Esophagus (tissue), 2 donors: ENCODE results near the gene TCEAL9. TPM values are rescaled to one million over a fixed set of nuclear protein-coding genes. Genes with fewer than 3 reads are reported as not detected.
A peak's percentile ranks its signal among the peaks of the same experiment; 100 is the strongest.
"Not testable (repeated sequence)": the region's sequence is repeated elsewhere in the genome, so short reads cannot be mapped to it uniquely, and the experiment has no call there.

Experiments used
- H3K27ac ChIP-seq, 2 donors: one replicate each; pipeline ENCODE4 v1.5.1; 2013; ENCODE audit warnings: low read depth in 2 of 2, mild to moderate bottlenecking in 2 of 2, inconsistent platforms in 1 of 2, low read length in 1 of 2, moderate library complexity in 1 of 2
- H3K27me3 ChIP-seq, 2 donors: one replicate each; pipeline ENCODE4 v1.6.1; 2013; ENCODE audit warnings: low read length in 2 of 2, control low read depth in 1 of 2, mild to moderate bottlenecking in 1 of 2; ENCODE audit not compliant: insufficient read depth in 2 of 2, control insufficient read depth in 1 of 2
- H3K36me3 ChIP-seq, 2 donors: one replicate each; pipeline ENCODE4 v1.6.1; 2013; ENCODE audit warnings: low read length in 1 of 2; ENCODE audit not compliant: control insufficient read depth in 2 of 2, insufficient read depth in 2 of 2
- H3K4me1 ChIP-seq, 2 donors: one replicate each; pipeline ENCODE4 v1.6.1; 2013; ENCODE audit warnings: low read length in 1 of 2; ENCODE audit not compliant: control insufficient read depth in 2 of 2, insufficient read depth in 2 of 2
- H3K4me3 ChIP-seq, 2 donors: one replicate each; pipeline ENCODE4 v1.5.1; 2013; ENCODE audit warnings: low read length in 2 of 2, mild to moderate bottlenecking in 2 of 2, low read depth in 1 of 2, moderate library complexity in 1 of 2
- H3K9me3 ChIP-seq, 2 donors: one replicate each; pipeline ENCODE4 v1.6.1; 2013; ENCODE audit warnings: mild to moderate bottlenecking in 2 of 2, low read depth in 1 of 2, low read length in 1 of 2, moderate library complexity in 1 of 2; ENCODE audit not compliant: control insufficient read depth in 2 of 2, insufficient read depth in 1 of 2
- WGBS, 2 donors: extraction: QIAGEN DNeasy Blood & Tissue Kit; methylation state at CpG; one replicate each; pipeline ENCODE4 v1.1.7; 2013; 5-methylcytosine and 5-hydroxymethylcytosine counted together
- polyA plus RNA-seq, 2 donors: library from polyadenylated mRNA; stranded (reverse); fragments of 200-250 nt; gene quantifications; one replicate each; pipeline ENCODE4 v1.2.3, GENCODE V29; 2013
- donor health status: healthy with polysubstance abuse.
- donor health status: Bipolar disorder and iron deficiency.

The TCEAL9 gene
- polyA plus RNA-seq, 2 donors: 39.4 to 48.0 TPM

DNA sequence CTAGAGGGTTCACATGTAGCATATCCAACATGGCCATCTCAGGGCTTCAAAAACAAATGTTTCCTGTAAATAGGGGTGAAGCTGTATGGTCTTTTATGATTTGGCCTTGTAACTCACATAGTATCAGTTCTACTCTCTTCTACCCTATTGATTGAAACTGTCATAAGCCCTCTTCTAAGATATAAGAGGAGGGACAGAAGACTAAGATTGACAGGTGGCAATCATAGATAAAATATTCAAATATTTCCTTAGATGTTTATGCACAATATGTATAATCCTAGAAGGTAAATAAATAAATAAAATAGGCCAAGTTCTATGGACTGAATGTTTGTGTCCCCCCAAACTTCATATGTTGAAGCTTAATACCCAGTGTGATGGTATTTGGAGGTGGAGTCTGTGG lies 13.2 kb downstream of the TCEAL9 start:
- Histone ChIP-seq H3K27me3 (peaks cover 0 to 4% of the 10 kb centered on the region in 2 donors), H3K4me3 (no peak overlapping the region), H3K36me3 (no peaks in the 10 kb centered on the region), H3K4me1 (no peaks in the 10 kb centered on the region), H3K9me3 (no peaks in the 10 kb centered on the region), H3K27ac (no peak overlapping the region)

DNA sequence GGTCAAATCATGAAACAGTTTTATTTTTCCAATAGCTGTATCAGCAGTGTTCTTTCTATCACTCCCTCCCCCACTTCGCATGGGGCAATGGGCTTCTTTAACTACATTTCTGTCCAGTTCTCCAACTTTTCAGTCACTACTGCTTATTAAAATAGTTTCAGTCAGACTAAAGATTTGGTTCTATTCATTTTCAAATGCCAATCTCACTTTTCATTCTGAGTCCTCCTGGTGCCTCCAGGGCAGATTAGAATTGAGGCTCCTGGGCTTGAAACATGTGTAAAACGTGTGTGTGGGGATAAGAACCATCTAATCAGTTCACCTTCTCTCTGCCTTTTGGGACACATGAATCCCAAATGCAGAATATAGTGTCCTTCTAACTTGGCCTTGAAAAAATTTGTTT lies 16.6 kb downstream of the TCEAL9 start:
- Histone ChIP-seq H3K4me3 (no peak overlapping the region), H3K9me3 (no peaks in the 10 kb centered on the region), H3K36me3 (no peaks in the 10 kb centered on the region), H3K27me3 (peaks cover 0 to 4% of the 10 kb centered on the region in 2 donors), H3K27ac (no peak overlapping the region), H3K4me1 (no peaks in the 10 kb centered on the region)
- 45 to 70% methylated on average over 2 of the region's 2 CpGs for WGBS, 2 donors

DNA sequence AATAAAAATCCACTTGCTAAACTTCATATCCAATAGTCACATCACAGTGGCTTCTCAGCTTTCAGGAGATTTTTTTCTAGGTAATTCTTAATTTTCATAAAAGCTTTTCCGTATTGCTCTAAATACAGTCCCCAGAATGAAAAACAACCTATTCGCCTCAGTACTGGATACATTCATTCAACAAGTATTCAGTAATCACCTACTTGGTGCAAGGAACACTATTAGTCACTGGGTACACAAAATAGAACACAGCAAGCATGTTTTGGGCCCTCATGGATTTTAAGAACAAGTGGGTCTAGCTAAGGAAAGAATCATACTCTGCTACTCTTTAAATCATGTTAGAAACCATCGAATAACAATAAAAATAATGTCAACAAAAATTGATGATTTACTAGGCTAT lies 17.3 kb downstream of the TCEAL9 start:
- H3K27me3 ChIP-seq: peaks cover 0 to 4% of the 10 kb centered on the region in 2 donors
- H3K27ac ChIP-seq: no peak overlapping the region
- no peak overlapping the region for H3K4me3 ChIP-seq
- 68 to 78% methylated on average over 3 of the region's 3 CpGs for WGBS, 2 donors
- H3K36me3 ChIP-seq: no peaks in the 10 kb centered on the region
- no peaks in the 10 kb centered on the region for H3K4me1 ChIP-seq
- no peaks in the 10 kb centered on the region for H3K9me3 ChIP-seq

DNA sequence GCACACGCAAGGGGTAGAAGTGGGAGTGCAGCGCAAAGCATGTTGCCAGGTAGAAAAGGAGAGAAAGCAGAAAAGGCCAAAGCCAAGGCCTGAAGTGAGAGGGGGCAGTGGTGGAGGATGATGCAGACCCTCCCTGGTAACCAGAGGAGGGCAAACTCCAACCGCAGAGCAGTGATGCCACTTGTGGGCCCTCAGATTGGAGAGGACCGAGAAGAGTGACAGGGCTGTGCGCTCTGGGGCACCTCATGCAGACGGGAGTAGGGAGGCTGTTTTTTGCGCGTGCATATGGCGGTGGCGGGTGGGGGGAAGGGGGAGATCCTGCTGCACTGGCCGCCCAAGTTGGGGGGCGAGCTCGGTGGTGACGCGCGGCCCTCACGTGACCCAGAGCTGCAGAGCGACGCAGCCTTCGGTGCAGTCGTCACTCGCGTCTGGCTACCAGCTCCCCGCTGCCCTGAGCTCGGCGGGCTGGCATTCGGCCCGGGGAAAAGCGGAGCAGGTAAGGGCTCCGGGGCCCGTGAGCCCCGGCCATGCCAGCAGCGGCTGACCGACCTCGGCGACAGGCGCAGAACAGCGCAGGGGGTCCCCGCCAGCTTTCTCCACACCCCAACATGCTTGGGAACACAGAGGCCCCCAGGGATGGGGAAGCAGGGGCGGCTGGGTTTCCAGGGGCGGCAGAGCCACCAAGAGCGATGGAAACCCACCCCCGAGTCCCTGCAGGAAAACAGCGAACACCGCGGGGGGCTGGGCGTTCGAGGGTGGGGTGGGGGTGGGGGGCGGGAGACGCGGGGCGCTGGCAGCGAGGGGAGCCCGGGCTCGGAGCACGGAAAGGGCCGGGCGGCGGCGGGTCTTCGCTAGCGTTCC lies 20.0 kb downstream of the TCEAL9 start, which contains the start of gene BEX3:
TSS of gene BEX3 (plus strand) at position 421 of the 861 bp plus-strand sequence. CDS start 984 bp downstream, outside the sequence.
- peak within 1 kb of the TSS; percentile 53 to 70 for H3K27ac ChIP-seq
- H3K27me3 ChIP-seq: peaks cover 0 to 2% of the 10 kb centered on the region in 2 donors
- 4 to 29% methylated on average over 55 to 59 of the region's 62 CpGs for WGBS, 2 donors
- H3K36me3 ChIP-seq: no peaks in the 10 kb centered on the region
- H3K4me1 ChIP-seq: no peaks in the 10 kb centered on the region
- H3K4me3 ChIP-seq: peak within 1 kb of the TSS; percentile 44 to 69
- H3K9me3 ChIP-seq: no peaks in the 10 kb centered on the region

DNA sequence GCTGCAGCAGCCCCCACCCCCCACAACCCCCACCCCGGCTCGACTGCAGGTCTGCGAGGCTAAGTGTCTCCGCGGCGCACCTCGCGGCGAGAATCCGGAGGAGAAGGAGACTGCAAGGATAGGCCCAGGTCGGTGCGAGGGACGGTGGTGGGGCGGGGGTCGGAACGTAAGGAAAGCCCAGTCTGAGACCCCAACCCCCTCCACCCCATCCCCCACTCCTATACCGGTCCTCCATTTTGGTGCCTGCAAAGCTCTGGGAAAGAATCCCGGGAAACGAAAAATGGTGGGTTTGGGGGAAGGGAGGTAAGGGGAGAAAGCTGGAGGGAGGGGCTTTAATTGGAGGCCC lies 20.6 kb downstream of the TCEAL9 start:
- H3K27ac ChIP-seq: no peak overlapping the region
- no peaks in the 10 kb centered on the region for H3K9me3 ChIP-seq
- H3K36me3 ChIP-seq: no peaks in the 10 kb centered on the region
- peaks cover 0 to 2% of the 10 kb centered on the region in 2 donors for H3K27me3 ChIP-seq
- no peaks in the 10 kb centered on the region for H3K4me1 ChIP-seq
- WGBS, 2 donors: 4 to 11% methylated on average over 12 of the region's 19 CpGs
- peak overlapping the region; percentile 9 to 44 for H3K4me3 ChIP-seq

DNA sequence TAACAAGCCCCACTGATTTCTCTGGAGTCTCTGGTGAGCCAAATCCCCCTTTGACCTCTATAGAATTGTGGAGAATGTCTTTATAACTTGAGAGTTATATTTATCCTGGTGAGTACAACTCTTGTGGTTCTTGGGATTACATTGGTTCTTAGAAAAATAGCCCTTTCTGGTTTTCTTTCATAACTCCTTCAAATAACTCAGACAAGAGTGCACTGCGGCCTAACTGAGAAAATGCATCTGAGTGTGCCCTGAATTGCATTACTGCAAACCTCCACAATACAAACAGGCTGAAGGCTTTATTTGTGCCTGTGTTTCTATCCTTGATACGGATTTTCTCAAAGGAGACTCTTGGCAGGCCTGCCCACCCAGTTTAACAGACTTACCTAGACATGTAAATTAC lies 22.7 kb downstream of the TCEAL9 start:
- H3K4me3 ChIP-seq: no peak overlapping the region
- H3K27ac ChIP-seq: no peak overlapping the region
- H3K27me3 ChIP-seq: no peaks in the 10 kb centered on the region
- no peaks in the 10 kb centered on the region for H3K36me3 ChIP-seq
- H3K4me1 ChIP-seq: no peaks in the 10 kb centered on the region
- no peaks in the 10 kb centered on the region for H3K9me3 ChIP-seq
- 67 to 68% methylated on average over 2 of the region's 2 CpGs for WGBS, 2 donors

DNA sequence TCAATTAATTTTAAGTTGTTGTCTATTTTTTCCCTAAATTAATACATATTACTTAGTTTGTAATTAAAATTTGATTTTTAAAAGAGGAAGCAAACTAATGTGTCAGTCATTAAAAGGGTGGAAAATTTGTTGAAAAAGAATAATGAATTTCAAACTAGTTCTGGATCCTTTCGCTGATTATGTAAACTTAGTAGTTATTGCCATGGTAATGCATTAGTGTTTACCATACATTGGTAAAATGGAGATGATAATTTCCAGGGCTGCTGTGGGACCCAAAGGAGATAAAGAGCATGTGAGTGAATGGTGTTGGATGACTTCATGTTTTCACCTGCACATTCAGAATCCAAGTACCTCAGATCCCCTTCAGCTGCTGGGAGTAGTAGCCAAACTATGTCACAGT lies 26.6 kb downstream of the TCEAL9 start:
- Histone ChIP-seq H3K4me1 (no peaks in the 10 kb centered on the region), H3K4me3 (no peak overlapping the region), H3K36me3 (no peaks in the 10 kb centered on the region), H3K27me3 (no peaks in the 10 kb centered on the region), H3K9me3 (no peaks in the 10 kb centered on the region), H3K27ac (no peak overlapping the region)
- 68 to 71% methylated on average over 1 of the region's 1 CpG for WGBS, 2 donors

DNA sequence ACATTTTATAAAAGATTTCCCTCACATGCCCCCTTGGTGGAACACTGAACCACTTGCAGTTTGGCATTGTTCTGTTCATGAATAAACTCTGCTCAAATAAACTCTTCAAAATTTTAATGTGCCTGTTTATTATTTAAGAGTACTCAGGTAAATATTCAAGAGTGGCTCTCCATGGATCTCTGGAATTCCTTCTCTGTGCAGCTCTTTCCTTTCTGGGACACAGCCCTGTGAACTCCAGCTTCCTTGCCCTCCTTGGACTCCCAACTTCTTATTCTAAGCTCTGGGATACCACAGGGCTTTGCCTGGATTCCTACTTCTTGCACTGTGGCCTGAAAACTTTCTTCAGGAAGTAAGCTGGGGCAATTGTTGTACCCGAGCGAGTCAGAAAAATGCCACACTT lies 28.4 kb downstream of the TCEAL9 start:
- WGBS, 2 donors: 62 to 87% methylated on average over 2 of the region's 2 CpGs
- H3K27ac ChIP-seq: no peak overlapping the region
- no peaks in the 10 kb centered on the region for H3K4me1 ChIP-seq
- no peaks in the 10 kb centered on the region for H3K36me3 ChIP-seq
- no peaks in the 10 kb centered on the region for H3K9me3 ChIP-seq
- H3K27me3 ChIP-seq: no peaks in the 10 kb centered on the region
- H3K4me3 ChIP-seq: no peak overlapping the region

DNA sequence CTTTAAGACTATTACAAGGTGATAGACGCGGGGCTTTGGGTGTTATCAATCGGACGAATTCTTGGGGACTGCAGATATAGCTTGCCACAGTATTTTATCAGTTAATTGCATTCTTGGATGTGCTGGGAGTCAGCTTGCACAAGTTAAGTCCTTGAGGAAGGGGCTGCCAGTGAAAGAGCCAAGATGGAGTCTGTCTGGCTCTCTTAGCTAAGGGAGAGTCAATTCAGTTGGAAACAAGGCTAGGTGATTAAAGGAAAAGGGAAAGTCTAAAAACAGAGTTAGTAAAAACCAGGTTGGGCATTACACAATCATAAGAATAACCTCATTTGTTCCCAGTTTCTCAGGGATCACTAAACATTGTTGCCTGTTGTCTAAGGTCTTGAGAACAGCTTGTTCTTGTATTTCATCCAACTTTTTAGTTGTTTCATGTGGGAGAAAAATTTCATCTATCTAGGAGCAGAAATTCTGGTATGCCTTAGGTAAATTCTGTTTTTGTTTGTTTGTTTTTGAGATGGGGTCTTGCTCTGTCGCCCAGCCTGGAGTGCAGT lies 29.1 kb downstream of the TCEAL9 start:
- not testable (repeated sequence) for H3K27ac ChIP-seq

DNA sequence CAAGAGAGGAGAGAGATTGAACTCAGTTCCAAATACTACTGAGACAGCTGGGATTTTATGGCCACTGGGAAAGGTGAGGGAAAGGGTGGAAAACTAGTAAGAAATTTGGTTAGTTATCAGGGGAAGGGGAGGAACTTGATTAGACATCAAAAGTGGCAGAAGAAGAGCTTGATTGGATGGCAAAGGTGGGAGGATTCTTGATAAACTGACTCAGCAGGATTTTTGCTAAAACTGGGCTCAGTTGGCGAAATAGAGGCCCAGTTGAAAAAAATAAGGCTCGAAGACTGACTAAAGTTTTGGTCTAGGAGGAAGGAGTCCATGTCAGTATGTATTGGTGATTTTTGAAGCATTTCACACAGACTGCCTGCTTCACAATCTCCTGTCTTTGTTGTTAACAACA lies 30.0 kb downstream of the TCEAL9 start:
- H3K36me3 ChIP-seq: no peaks in the 10 kb centered on the region
- no peak overlapping the region for H3K27ac ChIP-seq
- WGBS, 2 donors: 68 to 96% methylated on average over 2 of the region's 2 CpGs
- H3K4me1 ChIP-seq: no peaks in the 10 kb centered on the region
- H3K9me3 ChIP-seq: no peaks in the 10 kb centered on the region
- no peak overlapping the region for H3K4me3 ChIP-seq
- H3K27me3 ChIP-seq: no peaks in the 10 kb centered on the region

More for the DNA sequence above, 29.1 kb downstream of the TCEAL9 start:
- H3K4me3 ChIP-seq, H3K9me3 ChIP-seq, H3K36me3 ChIP-seq, H3K4me1 ChIP-seq, H3K27me3 ChIP-seq: not testable (repeated sequence)
- 78 to 84% methylated on average over 5 of the region's 5 CpGs for WGBS, 2 donors
